Prostate gland (tissue), 2 donors: ENCODE data around the gene SHKBP1.

Experiments used
- CTCF ChIP-seq, 4 experiments: fragments of 200-600 bp in 2 of 4; fragments of 450-650 bp in 2 of 4; sonication (generic) in 2 of 4; IDR thresholded peaks; 1 replicate in 3 of 4; 2 replicates in 1 of 4; pipeline ENCODE4 v1.5.1; 2016 to 2019; ENCODE audit warnings: antibody characterized with exemption in 4 of 4, mild to moderate bottlenecking in 2 of 4, moderate library complexity in 2 of 4
- POLR2AphosphoS5 ChIP-seq: sonication (generic); formaldehyde crosslinking; IDR thresholded peaks from one replicate; pipeline ENCODE4 v1.6.1; 2017; ENCODE audit warnings: antibody characterized with exemption

DNA sequence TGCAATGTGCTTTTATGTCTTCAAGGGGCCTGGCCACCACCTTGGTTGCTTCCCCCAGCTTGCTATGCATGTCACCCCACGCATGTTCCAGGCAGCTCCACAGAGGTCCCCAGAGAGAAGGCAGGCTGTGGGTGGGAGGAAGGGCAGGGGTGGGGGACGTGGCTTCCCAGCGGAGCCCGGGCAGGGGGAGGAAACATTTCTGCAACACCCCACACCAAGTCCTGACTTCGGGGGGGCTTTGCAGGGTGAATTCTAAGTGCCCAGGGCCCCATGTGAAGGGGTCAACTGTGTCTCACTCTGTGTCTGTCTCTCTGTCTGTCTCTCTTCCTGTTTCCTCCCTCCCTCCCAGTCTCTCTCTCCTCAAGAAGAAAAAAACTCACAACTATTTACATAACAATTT lies 64.1 kb downstream of the SHKBP1 start:
- TF ChIP-seq CTCF (IDR thresholded peaks at IDR 0.05) (no peak), POLR2AphosphoS5 (no peak)
